NCI-H1417 treated with DMSO at 0.1 percent for 48 hours (cell line): ENCODE data around the gene ZNF684.
A peak's percentile ranks its signal among the peaks of the same experiment; 100 is the strongest.
"Not testable (repeated sequence)": the region's sequence is repeated elsewhere in the genome, so short reads cannot be mapped to it uniquely, and the experiment has no call there.

ENCODE experiments used
- DNase-seq: peaks from one replicate; lab custom pipeline; 2025; lab: John Stamatoyannopoulos, UW

Gene ZNF684

DNA sequence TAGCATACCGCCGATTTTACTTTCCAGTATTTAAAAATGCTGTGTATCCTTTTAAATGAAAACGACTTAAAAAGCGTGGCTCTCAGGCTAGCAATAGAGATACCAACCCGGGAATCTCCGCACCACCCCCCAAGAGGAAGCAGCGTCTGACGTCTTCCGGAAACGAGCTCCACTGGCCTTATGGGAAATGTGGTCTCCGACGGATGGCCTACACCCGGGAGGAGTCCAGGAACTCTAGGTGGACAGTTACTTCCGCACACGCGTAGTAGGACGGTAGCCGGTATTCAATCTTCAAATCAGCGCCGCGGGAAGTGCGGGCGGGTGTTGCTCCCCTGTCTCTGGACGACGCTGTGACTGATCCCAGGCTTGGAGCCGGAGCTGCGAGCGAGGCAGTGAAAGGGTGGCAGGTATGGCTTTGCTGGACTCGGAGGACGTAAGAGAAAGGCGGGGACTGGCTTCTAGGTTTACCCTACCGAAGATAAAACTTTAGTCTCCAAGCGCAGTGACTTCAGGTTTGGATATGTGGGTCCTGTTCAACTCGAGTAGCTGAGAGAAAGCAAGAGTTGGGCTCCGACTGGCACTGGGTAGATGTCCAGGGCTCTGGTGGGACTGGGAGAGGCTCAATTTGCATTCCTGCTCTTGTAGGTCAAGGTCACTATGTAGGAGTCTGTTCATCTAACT lies at the start of gene ZNF684:
Gene ZNF684, plus strand, starts transcription at position 257 of the 681 bp plus-strand sequence. CDS start 1,530 bp downstream, outside the sequence.
- DNase-seq = peak; percentile 58

DNA sequence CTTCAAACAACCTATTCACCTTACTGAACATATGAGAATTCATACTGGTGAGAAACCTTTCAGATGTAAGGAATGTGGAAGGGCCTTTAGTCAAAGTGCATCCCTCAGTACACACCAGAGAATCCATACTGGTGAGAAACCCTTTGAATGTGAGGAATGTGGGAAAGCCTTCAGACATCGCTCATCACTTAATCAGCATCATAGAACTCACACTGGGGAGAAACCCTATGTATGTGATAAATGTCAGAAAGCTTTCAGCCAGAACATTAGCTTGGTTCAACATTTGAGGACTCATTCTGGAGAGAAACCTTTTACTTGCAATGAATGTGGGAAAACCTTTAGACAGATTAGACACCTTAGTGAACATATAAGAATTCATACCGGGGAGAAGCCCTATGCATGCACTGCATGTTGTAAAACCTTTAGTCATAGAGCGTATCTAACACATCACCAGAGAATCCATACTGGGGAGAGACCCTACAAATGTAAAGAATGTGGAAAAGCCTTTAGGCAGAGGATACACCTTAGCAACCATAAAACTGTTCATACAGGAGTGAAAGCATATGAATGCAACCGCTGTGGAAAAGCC lies 36.0 kb upstream of the ZNF684 start:
- DNase-seq = no peak

DNA sequence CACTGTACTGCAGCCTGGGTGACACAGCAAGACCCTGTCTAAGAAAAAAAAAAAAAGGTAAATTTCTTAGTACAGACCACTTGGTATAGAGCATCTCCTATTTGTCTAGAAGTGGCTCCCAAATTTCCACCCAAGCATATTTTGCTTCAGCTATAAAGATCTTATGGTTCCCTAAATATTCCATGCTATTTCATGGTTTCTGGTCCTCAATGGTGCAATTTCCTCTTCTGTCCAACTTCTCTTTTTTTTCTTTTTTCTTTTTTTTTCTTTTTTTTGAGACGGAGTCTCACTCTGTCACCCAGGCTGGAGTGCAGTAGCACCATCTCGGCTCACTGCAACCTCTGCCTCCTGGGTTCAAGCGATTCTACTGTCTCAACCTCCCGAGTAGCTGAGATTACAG lies 28.8 kb upstream of the ZNF684 start:
- DNase-seq = not testable (repeated sequence)

DNA sequence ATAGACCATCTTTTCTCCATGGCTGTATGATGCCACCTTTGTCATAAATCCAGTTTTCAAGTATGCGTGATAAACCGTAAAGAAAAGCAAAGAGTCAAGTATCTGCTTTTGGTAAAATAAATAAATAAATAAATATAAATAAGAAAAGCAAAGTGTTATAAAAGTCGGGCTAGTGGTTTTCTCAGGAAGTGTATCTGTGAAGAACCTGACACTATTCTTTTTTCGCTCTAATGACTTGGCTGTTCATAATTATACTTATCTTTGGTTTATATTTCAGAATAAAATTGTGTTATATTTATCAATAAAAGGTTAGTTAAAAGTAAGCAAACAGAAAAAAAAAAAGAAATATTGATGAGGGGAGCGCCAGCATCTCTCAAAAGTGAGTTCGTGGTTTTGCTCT lies 23.5 kb upstream of the ZNF684 start:
- DNase-seq = no peak

DNA sequence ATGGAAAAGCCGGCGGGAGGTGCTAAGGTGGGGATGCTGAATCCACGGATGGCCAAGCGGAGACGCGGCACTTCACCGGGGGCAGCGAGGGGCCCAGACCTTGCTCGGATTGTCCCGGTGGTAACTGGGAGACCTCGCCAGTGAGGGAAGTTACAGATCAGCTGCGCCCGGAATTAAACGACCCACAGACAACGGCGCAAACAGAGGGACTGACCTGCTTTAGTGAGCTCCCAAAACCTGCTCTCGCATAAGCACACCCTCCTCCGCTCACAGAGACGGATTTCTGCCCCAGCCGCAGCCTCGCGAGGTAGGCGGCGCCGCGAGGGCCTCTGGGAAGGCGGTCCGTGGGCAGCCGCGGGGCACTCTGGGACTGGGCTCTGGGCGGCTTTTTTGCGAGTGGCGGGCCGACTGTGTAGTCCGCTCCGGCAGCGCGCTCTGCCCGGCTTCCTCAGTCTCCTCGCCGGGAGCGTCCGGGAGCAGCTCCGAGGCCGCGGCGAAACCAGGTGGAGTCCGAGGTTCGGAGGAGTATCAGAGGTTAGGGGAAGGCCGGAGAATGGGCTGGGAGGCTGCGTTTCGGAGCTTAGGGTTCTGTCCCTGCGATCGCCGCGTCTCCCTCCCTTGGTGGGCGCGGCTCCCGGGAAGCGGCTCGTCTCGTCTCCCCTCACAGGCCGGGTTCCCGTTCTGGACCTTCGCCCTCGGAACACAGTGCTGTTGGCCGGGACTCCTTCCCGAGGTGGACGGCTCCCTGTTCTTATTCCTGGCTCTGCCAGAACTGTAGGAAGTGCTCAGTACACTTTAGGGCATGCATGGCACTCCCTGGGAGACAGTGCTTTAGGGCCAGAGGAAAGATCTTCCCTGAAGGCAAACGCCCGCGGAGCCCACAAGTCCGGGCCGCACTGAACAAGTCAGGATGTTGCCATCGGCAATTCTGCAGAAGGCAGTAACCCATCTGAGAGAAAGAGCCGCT lies 22.8 kb upstream of the ZNF684 start, which contains the start of gene EXO5:
Gene EXO5, plus strand, starts transcription at position 393 of the 967 bp plus-strand sequence. CDS start 5,778 bp downstream, outside the sequence.
- peak; percentile 30 for DNase-seq

DNA sequence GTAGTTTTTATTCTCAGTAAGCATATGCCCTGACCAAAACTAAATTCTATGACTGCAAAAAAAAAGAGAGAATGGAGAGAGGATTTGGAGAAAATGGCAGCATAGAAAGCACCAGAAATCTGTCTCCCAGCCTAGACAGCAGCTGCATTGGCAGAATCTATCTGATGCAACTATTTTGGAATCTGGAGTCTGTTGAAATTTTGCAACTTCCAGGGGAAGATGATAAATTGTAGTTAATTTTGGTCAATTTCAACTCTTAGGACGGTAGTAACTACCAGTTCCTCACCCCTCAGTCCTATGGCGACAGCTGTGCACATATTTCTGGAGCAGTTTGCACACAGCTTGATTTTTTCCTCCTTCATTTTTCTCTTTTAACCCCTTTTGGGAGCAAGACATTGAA lies 11.9 kb upstream of the ZNF684 start:
- no peak for DNase-seq

DNA sequence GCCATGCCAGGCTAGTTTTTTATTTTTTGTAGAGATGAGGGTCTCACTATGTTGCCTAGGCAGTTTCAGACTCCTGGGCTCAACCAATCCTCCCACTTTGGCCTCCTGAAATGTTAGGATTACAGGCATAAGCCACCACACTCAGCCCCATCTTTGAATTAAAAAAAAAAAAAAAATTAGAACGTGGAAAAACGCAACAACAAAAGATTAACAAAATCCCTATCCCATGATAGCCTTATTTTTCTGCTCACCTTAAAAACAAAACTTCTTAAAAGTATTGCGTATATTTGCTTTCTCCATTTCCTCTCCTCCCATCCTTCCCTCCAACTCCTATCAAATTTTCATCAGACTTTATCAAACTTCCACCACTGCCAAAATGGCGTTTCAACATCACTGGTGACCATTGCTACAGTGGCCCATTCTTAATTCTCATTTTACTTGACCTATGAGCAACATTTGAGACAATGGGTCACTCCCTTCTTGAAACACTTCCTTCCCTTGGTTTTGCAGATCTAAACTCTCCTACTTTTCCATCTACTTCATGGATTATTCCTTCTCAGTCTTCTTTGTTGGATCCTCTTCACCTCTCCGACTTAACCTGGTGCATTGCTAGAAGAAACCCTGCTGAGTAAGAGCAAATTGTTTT lies 579 bp upstream of the ZNF684 start:
- no peak for DNase-seq

DNA sequence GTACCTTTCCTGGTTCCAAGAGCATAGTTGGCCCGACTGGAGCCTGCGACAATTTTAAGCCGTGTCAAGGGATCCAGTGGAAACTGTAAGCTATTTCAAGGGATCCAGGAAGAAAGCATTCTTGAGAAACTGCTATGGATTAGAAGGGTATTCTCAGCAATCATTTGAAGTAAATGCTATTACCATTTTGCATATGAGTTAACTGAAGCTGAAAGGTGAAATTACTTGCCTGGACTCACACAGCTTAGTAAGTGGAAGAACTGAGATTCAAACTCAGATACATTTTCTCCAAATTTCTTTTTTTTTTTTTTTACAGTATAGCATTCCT lies 589 bp downstream of the ZNF684 start:
- no peak for DNase-seq

DNA sequence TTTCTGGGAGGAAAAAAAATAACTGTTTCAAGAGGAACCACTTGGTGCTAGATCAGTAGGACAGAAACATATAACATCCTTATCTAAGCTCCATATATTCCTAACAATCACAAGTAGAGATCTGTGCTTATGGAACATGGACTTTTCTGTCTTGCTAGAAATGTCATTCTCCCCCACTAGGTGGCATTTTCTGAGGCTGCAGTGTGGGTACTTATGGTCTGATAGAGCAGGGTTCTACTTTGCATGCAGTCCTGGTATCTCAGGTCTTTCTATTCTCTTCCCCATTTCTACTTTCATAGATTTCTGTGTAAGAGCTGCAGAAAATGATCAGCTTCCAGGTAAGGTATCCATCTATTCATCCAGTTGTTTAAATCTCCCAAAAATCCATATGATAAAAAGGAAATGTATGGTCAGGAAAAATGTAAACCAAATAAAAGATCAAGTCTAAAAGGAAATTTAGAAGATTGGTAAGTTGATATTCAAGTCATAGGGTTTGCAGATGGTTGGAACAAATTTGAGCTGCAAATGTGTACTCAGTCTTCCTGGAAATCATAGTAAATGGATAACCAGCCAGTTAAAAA lies 1.5 kb downstream of the ZNF684 start:
- DNase-seq = no peak

DNA sequence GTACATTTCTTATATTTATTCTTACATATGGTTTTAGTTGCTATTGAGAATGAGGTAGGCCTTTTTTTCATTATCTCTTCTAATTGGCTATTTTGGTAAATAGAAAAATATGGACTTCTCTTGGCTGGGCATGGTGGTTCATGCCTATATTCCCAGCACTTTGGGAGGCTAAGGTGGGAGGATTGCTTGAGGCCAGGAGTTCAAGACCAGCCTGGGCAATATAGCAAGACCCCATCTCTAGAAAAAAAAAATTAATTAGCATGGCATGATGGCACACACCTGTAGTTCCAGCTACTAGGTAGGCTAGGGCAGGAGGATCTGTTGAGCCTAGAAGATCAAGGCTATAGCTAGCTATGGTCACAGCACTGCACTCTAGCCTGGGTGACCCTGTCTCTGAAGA lies 3.2 kb downstream of the ZNF684 start:
- no peak for DNase-seq

DNA sequence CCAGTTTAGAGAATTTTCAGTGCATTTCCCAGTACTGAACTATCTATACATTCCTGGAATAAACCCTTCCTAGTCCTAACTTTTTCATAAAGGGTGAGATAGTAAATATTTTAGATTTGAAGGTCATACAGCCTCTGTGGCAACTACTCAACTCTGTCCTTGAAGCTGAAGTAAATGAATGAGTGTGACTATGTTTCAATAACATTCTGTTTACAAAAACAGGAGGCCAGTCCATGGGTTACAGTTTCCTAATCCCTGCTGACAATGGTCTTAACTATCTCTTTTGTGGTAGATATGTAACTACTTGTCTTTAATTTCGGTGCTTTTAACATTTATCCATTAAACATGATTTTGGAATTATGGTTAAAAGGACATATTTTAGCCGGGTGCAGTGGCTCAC lies 4.3 kb downstream of the ZNF684 start:
- DNase-seq = no peak

DNA sequence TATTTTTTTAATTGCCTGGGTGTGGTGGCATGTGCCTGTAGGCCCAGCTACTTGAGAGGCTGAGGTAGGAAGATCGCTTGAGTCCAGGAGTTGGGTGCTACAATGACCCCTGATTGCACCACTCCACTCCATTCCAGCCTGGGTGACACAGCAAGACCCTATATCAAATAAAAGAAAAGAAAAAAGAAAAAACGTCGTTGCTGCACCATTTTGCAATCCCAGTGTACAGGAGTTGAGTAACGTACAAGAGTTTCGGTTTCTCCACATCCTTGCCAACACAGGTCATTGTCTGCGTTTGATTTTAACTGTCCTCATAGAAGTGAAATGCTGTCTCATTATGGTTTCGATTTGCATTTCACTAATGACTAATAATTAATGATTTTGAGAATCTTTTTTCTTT lies 7.9 kb downstream of the ZNF684 start:
- no peak for DNase-seq

DNA sequence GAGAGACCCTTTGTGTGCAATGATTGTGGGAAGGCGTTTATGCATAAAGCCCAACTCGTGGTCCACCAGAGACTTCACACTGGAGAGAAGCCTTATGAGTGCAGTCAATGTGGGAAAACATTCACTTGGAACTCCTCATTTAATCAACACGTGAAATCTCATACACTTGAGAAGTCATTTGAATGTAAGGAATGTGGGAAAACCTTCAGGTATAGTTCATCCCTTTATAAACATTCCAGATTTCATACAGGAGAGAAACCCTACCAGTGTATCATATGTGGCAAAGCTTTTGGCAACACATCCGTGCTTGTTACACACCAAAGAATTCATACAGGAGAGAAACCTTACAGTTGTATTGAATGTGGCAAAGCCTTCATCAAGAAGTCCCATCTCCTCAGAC lies 15.5 kb downstream of the ZNF684 start:
- DNase-seq = no peak

DNA sequence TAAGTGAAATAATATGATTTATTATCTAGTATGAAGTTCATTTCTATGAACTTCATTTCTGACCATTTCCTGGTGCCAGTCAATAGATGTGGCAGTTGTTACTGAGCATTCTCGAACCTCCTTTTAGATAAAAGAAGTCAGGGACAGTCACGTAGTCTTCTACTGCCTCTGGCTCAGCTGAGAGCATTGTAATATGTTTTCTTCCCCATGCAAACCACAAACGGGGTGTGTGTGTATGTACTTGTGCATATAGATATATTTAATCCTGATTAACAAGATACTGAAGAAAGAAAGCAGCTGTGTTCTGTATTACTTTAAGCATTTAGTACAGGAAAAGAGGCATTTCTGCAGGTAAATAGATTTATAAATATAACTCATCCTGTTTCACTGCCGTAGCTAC lies 21.6 kb downstream of the ZNF684 start:
- DNase-seq = no peak

DNA sequence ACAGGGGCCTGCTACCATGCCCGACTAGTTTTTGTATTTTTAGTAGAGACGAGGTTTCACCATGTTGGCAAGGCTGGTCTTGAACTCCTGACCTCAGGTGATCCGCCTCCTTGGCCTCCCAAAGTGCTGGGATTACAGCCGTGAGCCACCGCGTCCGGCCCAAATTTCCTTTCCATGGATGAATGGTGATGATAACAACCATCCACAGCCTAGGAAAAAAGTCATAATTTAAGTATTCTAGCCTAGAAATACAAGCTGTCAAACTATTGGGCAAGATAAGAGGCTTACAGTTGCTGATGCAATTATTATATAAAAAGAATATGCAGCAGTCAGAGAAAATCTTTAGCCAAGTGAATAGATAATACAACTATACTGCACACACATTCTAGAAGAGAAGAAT lies 23.4 kb downstream of the ZNF684 start:
- not testable (repeated sequence) for DNase-seq

DNA sequence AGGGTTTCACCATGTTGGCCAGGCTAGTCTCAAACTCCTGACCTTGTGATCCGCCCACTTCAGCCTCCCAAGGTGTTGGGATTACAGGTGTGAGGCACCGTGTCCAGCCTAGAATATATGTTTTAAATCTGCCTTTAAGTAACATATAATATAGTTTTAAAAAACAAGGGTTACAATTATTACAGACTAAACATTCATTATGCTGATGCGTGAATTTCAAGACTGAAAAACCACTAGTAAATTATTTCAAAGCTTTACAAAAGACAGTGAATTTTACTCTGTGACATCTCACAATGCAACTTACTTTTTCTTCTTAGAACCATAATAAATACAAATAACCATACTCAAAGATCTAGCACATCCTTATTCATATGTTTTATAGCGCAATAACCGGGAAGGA lies 24.7 kb downstream of the ZNF684 start:
- no peak for DNase-seq

DNA sequence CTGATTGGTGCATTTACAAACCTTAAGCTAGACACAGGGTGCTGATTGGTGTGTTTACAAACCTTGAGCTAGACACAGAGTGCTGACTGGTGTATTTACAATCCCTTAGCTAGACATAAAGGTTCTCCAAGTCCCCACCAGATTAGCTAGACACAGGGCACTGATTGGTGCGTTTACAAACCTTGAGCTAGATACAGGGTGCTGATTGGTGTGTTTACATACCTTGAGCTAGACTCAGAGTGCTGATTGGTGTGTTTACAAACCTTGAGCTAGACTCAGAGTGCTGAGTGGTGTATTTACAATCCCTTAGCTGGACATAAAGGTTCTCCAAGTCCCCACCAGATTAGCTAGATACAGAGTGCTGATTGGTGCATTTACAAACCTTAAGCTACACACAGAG lies 26.8 kb downstream of the ZNF684 start:
- DNase-seq = not testable (repeated sequence)

DNA sequence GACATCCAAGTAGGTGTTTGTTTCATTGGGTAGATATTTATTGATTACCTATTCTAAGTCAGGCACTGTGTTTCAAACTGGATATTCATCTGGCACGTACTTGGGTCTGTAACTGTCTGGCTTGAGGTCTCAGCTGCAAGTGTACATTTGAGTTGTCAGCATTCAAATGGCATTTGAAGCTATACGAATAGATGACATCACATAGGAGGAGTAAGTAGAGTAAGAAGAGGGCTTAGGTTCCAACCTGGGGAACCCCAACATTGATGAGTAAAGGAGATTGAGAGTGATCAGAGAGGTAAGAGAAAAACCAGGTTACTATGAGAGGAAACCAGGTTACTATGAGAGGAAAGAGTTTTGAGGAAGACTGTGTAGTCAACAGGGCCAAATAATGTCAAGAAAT lies 30.7 kb downstream of the ZNF684 start:
- no peak for DNase-seq

DNA sequence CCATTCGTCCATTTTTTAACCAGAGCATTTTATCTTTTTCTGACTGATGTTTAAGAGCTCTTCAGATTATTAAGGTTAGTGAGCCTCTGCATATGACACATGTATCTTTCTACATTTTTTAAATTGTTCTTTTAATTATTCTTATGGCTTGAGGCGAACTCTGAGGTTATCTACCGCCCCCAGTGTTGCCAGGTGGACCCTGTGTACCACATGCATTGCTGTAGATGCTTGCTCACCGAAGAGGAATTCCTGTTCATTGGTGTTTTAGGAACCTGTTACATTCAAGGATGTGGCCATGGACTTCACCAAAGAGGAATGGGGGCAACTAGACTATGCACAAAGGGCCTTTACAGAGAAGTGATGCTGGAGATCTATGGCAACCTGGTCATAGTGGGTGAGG lies 31.8 kb downstream of the ZNF684 start:
- DNase-seq = no peak

DNA sequence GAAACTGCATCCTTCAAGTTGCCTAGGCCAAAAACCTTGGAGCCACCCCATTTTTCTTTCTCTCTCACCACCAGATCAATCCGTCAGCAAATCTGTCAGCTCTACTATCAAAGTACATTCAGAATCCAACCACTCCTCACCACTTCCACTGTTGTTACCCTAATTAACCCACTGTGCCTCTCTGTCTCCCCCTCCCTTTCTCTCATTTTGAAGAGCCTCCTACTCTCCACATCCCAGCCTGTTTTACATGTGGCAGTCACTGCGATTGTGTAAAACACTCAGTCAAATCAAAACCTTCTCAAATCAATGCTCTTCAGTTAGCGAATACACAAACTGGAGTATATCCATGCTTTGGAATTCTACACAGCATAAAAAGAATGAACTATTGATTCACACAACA lies 33.1 kb downstream of the ZNF684 start:
- no peak for DNase-seq

DNA sequence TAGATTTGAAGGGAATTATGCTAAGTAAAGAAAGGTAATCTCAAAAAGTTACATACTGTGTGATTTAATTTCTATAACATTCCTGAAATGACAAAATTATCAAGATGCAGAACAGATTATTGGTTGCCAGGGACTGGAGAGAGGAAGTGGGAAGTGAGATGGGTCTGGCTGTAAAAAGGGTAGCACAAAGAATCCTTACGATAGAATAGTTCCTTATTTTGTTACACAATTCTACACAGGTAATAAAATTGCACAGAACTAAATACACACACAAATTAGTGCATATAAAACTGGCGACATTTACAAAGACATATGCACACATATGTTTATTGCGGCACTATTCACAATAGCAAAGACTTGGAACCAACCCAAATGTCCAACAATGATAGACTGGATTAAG lies 33.5 kb downstream of the ZNF684 start:
- DNase-seq = no peak

DNA sequence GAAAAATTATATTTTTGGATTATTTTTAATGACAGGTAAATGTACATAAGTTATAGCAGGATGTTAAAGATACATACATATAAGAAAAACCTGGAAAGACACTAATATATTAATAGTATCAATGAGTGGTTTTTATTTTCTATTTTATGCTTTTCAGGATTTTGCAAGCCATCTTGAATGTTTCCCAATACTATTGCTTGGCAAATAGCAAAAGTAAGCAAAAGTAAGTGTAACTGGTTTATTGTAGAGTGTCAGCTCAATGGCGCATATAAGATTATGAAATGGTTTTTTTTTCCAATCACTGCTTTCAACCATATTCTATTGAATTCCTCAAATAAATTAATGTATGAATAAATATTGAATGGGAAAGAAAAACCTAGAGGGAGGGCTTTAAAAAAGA lies 36.4 kb downstream of the ZNF684 start:
- DNase-seq = no peak
